ENCODE results near the gene GCAT. TPM values are rescaled to one million over a fixed set of nuclear protein-coding genes. Genes with fewer than 3 reads are reported as not detected.

GCAT gene
- total RNA-seq, 4 donors from 2014 or later = 8.0 to 21.0 (median 15.7) TPM

DNA sequence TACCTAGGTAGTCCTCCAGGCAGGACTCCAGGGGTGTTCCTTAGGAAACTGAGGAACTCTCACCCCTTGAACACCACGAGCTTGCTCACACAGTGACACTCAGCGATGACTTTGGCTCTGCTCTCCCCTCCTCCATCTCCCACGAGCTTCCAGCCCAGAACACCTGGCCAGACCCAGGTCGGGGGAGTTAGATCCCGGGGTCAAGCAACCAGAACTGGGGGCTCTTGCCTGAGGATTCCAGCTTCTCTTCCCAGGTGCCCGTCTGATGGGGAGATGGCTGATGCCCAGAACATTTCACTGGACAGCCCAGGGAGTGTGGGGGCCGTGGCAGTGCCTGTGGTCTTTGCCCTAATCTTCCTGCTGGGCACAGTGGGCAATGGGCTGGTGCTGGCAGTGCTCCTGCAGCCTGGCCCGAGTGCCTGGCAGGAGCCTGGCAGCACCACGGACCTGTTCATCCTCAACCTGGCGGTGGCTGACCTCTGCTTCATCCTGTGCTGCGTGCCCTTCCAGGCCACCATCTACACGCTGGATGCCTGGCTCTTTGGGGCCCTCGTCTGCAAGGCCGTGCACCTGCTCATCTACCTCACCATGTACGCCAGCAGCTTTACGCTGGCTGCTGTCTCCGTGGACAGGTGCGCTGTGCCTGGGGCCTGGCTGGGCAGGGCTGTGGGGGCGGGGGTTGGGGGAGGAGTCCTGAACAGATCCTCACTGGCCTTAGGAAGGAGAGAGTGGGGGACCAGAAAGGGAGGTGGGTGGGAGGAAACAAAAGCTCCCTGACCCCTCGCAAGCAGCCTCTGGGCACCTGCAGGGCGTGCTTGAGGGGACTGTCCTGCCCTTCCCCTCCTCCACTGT, 15.6 kb downstream of the GCAT start, which contains the start of gene GALR3:
Gene GALR3, plus strand, starts transcription at position 249 of the 852 bp plus-strand sequence. Its CDS starts 25 bp downstream, at position 274.
- no peak for ATAC-seq
- 21 to 63% methylated on average over 2 to 3 of the region's 21 CpGs for WGBS, 2 donors (ENCODE audit: low coverage in 1 of 2)

DNA sequence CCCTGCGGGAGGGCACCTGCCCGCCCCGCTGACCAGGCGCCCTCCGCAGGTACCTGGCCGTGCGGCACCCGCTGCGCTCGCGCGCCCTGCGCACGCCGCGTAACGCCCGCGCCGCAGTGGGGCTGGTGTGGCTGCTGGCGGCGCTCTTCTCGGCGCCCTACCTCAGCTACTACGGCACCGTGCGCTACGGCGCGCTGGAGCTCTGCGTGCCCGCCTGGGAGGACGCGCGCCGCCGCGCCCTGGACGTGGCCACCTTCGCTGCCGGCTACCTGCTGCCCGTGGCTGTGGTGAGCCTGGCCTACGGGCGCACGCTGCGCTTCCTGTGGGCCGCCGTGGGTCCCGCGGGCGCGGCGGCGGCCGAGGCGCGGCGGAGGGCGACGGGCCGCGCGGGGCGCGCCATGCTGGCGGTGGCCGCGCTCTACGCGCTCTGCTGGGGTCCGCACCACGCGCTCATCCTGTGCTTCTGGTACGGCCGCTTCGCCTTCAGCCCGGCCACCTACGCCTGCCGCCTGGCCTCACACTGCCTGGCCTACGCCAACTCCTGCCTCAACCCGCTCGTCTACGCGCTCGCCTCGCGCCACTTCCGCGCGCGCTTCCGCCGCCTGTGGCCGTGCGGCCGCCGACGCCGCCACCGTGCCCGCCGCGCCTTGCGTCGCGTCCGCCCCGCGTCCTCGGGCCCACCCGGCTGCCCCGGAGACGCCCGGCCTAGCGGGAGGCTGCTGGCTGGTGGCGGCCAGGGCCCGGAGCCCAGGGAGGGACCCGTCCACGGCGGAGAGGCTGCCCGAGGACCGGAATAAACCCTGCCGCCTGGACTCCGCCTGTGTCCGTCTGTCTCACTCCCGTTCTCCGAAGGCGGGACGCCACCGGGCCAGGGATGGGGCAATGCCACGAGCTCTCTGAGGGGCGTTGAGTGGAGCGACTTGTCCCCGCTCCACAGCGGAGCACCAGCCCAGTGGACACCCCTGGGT, 17.2 kb downstream of the GCAT start:
- Histone ChIP-seq H3K4me1 (peaks cover 0 to 35% (median 0%) of the 10 kb centered on the region in 3 donors), H3K36me3 (peaks cover 0 to 17% of the 10 kb centered on the region in 2 donors), H3K27ac (no peak overlapping the region), H3K9me3 (no peaks in the 10 kb centered on the region), H3K4me3 (peak overlapping the region in 1 of 2 donors; percentile 42), H3K27me3 (peaks cover 47% of the 10 kb centered on the region)
- TF ChIP-seq POLR2A (IDR thresholded peaks at IDR 0.05) = no peak
- no peak for TF ChIP-seq EP300 (IDR thresholded peaks at IDR 0.05)
- no peak for TF ChIP-seq POLR2AphosphoS5 (IDR thresholded peaks at IDR 0.05)
- TF ChIP-seq, protein P1, sequence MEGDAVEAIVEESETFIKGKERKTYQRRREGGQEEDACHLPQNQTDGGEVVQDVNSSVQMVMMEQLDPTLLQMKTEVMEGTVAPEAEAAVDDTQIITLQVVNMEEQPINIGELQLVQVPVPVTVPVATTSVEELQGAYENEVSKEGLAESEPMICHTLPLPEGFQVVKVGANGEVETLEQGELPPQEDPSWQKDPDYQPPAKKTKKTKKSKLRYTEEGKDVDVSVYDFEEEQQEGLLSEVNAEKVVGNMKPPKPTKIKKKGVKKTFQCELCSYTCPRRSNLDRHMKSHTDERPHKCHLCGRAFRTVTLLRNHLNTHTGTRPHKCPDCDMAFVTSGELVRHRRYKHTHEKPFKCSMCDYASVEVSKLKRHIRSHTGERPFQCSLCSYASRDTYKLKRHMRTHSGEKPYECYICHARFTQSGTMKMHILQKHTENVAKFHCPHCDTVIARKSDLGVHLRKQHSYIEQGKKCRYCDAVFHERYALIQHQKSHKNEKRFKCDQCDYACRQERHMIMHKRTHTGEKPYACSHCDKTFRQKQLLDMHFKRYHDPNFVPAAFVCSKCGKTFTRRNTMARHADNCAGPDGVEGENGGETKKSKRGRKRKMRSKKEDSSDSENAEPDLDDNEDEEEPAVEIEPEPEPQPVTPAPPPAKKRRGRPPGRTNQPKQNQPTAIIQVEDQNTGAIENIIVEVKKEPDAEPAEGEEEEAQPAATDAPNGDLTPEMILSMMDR (IDR thresholded peaks at IDR 0.05) = no peak
- no peak for ATAC-seq
- no CpG with 5 or more reads among the region's 135 CpGs for WGBS, 2 donors (ENCODE audit: low coverage in 1 of 2)

More for the DNA sequence above, 15.6 kb downstream of the GCAT start, which contains the start of gene GALR3:
- Histone ChIP-seq H3K27me3 (peaks cover 63% of the 10 kb centered on the region), H3K9me3 (no peaks in the 10 kb centered on the region), H3K27ac (no peak within 1 kb of the TSS), H3K4me1 (peaks cover 0 to 47% (median 8%) of the 10 kb centered on the region in 3 donors), H3K4me3 (no peak within 1 kb of the TSS), H3K36me3 (peaks cover 0 to 1% of the 10 kb centered on the region in 2 donors)
- TF ChIP-seq, protein P1 (IDR thresholded peaks at IDR 0.05) = no peak
- TF ChIP-seq POLR2AphosphoS5 (IDR thresholded peaks at IDR 0.05) (no peak), EP300 (IDR thresholded peaks at IDR 0.05) (no peak), POLR2A (IDR thresholded peaks at IDR 0.05) (no peak)

DNA sequence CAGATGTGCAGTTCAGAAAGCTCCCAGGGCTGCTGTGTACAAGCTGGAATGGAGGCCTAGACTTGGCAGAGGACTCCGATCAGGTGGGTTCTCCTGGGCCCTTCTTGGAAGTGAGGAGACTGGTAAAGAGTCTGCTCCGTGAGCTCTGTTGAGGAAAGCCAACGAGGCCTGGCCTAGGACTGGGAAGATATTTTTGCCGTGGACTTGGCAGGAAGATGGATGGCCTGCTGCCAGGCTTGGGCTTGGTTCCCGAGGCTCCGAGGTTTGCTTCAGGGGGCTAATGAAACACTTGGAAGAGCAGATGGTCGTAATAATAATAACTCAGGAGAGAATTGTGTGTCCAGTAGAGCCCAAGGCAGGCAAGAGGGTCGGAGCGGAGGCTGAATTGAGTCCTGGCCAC, 19.3 kb downstream of the GCAT start:
- Histone ChIP-seq H3K36me3 (peaks cover 0 to 38% of the 10 kb centered on the region in 2 donors), H3K9me3 (no peaks in the 10 kb centered on the region), H3K27ac (peak overlapping the region in 3 of 4 donors; percentile 58 to 71 (median 65)), H3K27me3 (peaks cover 26% of the 10 kb centered on the region), H3K4me1 (peaks cover 0 to 35% (median 0%) of the 10 kb centered on the region in 3 donors), H3K4me3 (no peak overlapping the region)
- no peak for TF ChIP-seq EP300 (IDR thresholded peaks at IDR 0.05)
- no peak for TF ChIP-seq POLR2A (IDR thresholded peaks at IDR 0.05)
- TF ChIP-seq POLR2AphosphoS5 (IDR thresholded peaks at IDR 0.05) = no peak
- TF ChIP-seq, protein P1 (IDR thresholded peaks at IDR 0.05) = no peak
- ATAC-seq = peak; percentile 59
- WGBS, 2 donors (ENCODE audit: low coverage in 1 of 2) = 17 to 60% methylated on average over 2 to 8 of the region's 9 CpGs

DNA sequence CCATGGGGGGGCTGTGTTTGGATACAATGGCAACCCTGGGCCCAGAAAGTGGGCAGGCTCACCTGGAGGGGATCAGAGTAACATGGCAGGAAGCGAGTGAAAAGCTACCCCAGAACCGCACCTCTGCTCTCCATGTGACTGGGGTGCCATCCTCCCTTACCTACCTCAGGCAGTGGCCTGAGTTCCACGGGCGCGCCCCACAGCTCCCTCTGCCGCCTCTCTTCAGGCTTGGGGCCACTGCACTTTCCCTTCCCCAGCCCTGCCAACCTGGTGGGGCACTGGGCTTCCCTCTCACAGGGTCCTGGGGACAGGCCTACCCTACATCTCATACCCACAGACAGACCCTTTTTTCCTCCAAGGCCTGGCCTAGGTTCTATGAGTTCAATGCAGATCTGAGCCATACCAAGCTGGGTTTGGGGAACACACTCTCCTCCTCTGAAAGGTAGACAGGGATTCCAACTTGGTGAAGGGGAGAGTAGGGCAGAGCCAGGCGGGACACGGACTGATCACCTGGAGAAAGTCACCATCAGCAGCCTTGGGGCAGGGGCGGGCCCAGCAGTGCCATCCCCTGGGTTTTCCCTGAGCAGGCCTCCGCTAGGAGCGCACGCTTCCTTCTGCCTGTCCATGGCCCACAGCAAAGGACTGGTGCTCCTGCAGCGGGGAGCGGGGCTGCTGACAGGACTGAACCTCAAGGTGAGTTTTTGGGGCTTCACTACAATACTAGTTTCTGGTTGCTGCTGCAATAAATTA, 22.5 kb downstream of the GCAT start:
- ATAC-seq = no peak
- H3K27ac ChIP-seq = no peak overlapping the region
- peaks cover 0 to 24% (median 0%) of the 10 kb centered on the region in 3 donors for H3K4me1 ChIP-seq
- no peak overlapping the region for H3K4me3 ChIP-seq
- TF ChIP-seq, protein P1 (IDR thresholded peaks at IDR 0.05) = no peak
- TF ChIP-seq POLR2A (IDR thresholded peaks at IDR 0.05) (no peak), EP300 (IDR thresholded peaks at IDR 0.05) (no peak), POLR2AphosphoS5 (IDR thresholded peaks at IDR 0.05) (no peak)
- no peaks in the 10 kb centered on the region for H3K9me3 ChIP-seq
- 75 to 87% methylated on average over 4 to 8 of the region's 14 CpGs for WGBS, 2 donors (ENCODE audit: low coverage in 1 of 2)
- peaks cover 0 to 68% of the 10 kb centered on the region in 2 donors for H3K36me3 ChIP-seq
- no peaks in the 10 kb centered on the region for H3K27me3 ChIP-seq
